HEK293 (cell line): ENCODE measurements around the gene TCERG1L.

Experiments
- CTCF ChIA-PET: fragments of 350-600 bp; formaldehyde crosslinking; extraction: SDS; loops from one replicate; lab custom pipeline; 2021; ENCODE audit warnings: antibody characterized with exemption; lab: Yijun Ruan, JAX
- POLR2A ChIA-PET: fragments of 300-600 bp; formaldehyde crosslinking; extraction: SDS; loops from one replicate; lab custom pipeline; 2020; ENCODE audit warnings: antibody characterized with exemption, inconsistent platforms; lab: Yijun Ruan, JAX
- H3K27ac ChIP-seq: fragments of 200-500 bp; sonication (Bioruptor generic); 2 replicates; pipeline ENCODE4 v1.5.1; 2014; ENCODE audit warnings: low read depth, low read length, control low read depth, inconsistent platforms; ENCODE audit errors: extremely low read depth
- H3K36me3 ChIP-seq, 2 experiments: fragments of 200-500 bp in 1 of 2; sonication (Bioruptor generic) in 1 of 2; 1 replicate in 1 of 2; 2 replicates in 1 of 2; pipeline ENCODE4 v1.5.1; 2014 to 2017; ENCODE audit warnings: inconsistent platforms in 2 of 2, low read length in 2 of 2; ENCODE audit not compliant: control insufficient read depth in 2 of 2, insufficient read depth in 1 of 2
- H3K4me1 ChIP-seq: fragments of 200-500 bp; sonication (Bioruptor generic); 2 replicates; pipeline ENCODE4 v1.5.1; 2014; ENCODE audit warnings: mild to moderate bottlenecking, low read length, inconsistent platforms; ENCODE audit not compliant: control insufficient read depth, insufficient read depth
- H3K4me3 ChIP-seq: 2 replicates; pipeline ENCODE4 v1.5.1; 2011; ENCODE audit warnings: low read depth, mild to moderate bottlenecking, control low read depth, low read length, moderate library complexity
- H3K9me3 ChIP-seq: fragments of 200-500 bp; sonication (Bioruptor generic); 2 replicates; pipeline ENCODE4 v1.5.1; 2014; ENCODE audit warnings: low read depth, low read length, inconsistent platforms; ENCODE audit not compliant: control insufficient read depth, insufficient read depth
- EGR2 ChIP-seq: fragments of 450-650 bp; formaldehyde crosslinking; IDR thresholded peaks from 2 replicates; pipeline ENCODE4 v1.5.1; 2016; ENCODE audit warnings: low read depth, missing biosample characterization, missing genetic modification characterization
- MZF1 ChIP-seq: fragments of 450-650 bp; formaldehyde crosslinking; IDR thresholded peaks from 2 replicates; pipeline ENCODE4 v1.5.1; 2017; ENCODE audit warnings: missing biosample characterization, missing genetic modification characterization, borderline replicate concordance
- ZBTB10 ChIP-seq: fragments of 450-650 bp; formaldehyde crosslinking; IDR thresholded peaks from 2 replicates; pipeline ENCODE4 v1.5.1; 2016; ENCODE audit warnings: missing biosample characterization, missing genetic modification characterization
- ZBTB11 ChIP-seq: fragments of 450-650 bp; formaldehyde crosslinking; conservative IDR thresholded peaks from 2 replicates; pipeline ENCODE4 v1.5.1; 2016; ENCODE audit warnings: low read depth, missing biosample characterization, missing genetic modification characterization
- ZBTB7A ChIP-seq: fragments of 450-650 bp; formaldehyde crosslinking; IDR thresholded peaks from 2 replicates; pipeline ENCODE4 v1.5.1; 2016; ENCODE audit warnings: low read depth, missing biosample characterization, missing genetic modification characterization
- ZFP3 ChIP-seq: fragments of 450-650 bp; formaldehyde crosslinking; IDR thresholded peaks from 2 replicates; pipeline ENCODE4 v1.5.1; 2016; ENCODE audit warnings: low read depth, missing biosample characterization, missing genetic modification characterization
- ZNF112 ChIP-seq: fragments of 450-650 bp; formaldehyde crosslinking; IDR thresholded peaks from 2 replicates; pipeline ENCODE4 v1.5.0; 2017; ENCODE audit warnings: missing biosample characterization, missing genetic modification characterization
- ZNF248 ChIP-seq: fragments of 450-650 bp; formaldehyde crosslinking; IDR thresholded peaks from 2 replicates; pipeline ENCODE4 v1.5.1; 2017; ENCODE audit warnings: missing biosample characterization, missing genetic modification characterization
- ZNF266 ChIP-seq: fragments of 450-650 bp; formaldehyde crosslinking; IDR thresholded peaks from 2 replicates; pipeline ENCODE4 v1.5.1; 2016; ENCODE audit warnings: missing biosample characterization, missing genetic modification characterization, low read depth
- ZNF366 ChIP-seq: fragments of 450-650 bp; formaldehyde crosslinking; conservative IDR thresholded peaks from 2 replicates; pipeline ENCODE4 v1.5.1; 2016; ENCODE audit warnings: missing biosample characterization, missing genetic modification characterization
- ZNF513 ChIP-seq: fragments of 450-650 bp; IDR thresholded peaks from 2 replicates; pipeline ENCODE4 v1.5.1; 2018; ENCODE audit warnings: missing biosample characterization, missing genetic modification characterization
- ZNF548 ChIP-seq: fragments of 450-650 bp; formaldehyde crosslinking; IDR thresholded peaks from 2 replicates; pipeline ENCODE4 v1.5.1; 2016; ENCODE audit warnings: missing biosample characterization, missing genetic modification characterization
- ZNF580 ChIP-seq: fragments of 450-650 bp; formaldehyde crosslinking; IDR thresholded peaks from 2 replicates; pipeline ENCODE4 v1.5.1; 2016; ENCODE audit warnings: missing biosample characterization, missing genetic modification characterization
- ZNF585B ChIP-seq: fragments of 450-650 bp; formaldehyde crosslinking; IDR thresholded peaks from 2 replicates; pipeline ENCODE4 v1.5.1; 2016; ENCODE audit warnings: missing biosample characterization, missing genetic modification characterization
- ZNF600 ChIP-seq: fragments of 450-650 bp; formaldehyde crosslinking; IDR thresholded peaks from 2 replicates; pipeline ENCODE4 v1.5.1; 2016; ENCODE audit warnings: missing biosample characterization, missing genetic modification characterization
- ZNF660 ChIP-seq: fragments of 450-650 bp; IDR thresholded peaks from 2 replicates; pipeline ENCODE4 v1.5.1; 2018; ENCODE audit warnings: missing biosample characterization, mild to moderate bottlenecking, missing genetic modification characterization
- ZNF692 ChIP-seq: fragments of 450-650 bp; formaldehyde crosslinking; IDR thresholded peaks from 2 replicates; pipeline ENCODE4 v1.5.1; 2016; ENCODE audit warnings: missing biosample characterization, missing genetic modification characterization
- ZSCAN4 ChIP-seq: fragments of 450-650 bp; formaldehyde crosslinking; IDR thresholded peaks from 2 replicates; pipeline ENCODE4 v1.5.1; 2017; ENCODE audit warnings: missing biosample characterization, missing genetic modification characterization

Gene TCERG1L

GRCh38 chr10:131072651-131073468 is 238.7 kb downstream of the TCERG1L start:
- H3K9me3 ChIP-seq: no peaks in the 10 kb centered on the region
- H3K4me1 ChIP-seq: no peaks in the 10 kb centered on the region
- POLR2A ChIA-PET: no interaction called here
- CTCF ChIA-PET: no interaction called here
- TF ChIP-seq ZNF585B (tag by site-specific recombination) (no peak), ZSCAN4 (tag by site-specific recombination) (peak; percentile 74), ZNF248 (tag by site-specific recombination) (no peak)
- TF ChIP-seq, all 188 proteins: peak for 1
- Histone ChIP-seq H3K36me3 (no peaks in the 10 kb centered on the region), H3K4me3 (no peak overlapping the region), H3K27ac (no peak overlapping the region)

- no peaks in the 10 kb centered on the region for H3K9me3 ChIP-seq
- no peak overlapping the region for H3K4me3 ChIP-seq
- TF ChIP-seq ZFP3: no peak
- TF ChIP-seq ZNF366 (tag by site-specific recombination): no peak
- TF ChIP-seq ZNF600 (tag by site-specific recombination): no peak
- no peak for TF ChIP-seq ZNF548 (tag by site-specific recombination)
- TF ChIP-seq ZNF580: no peak
- no peak for TF ChIP-seq ZNF513 (tag by site-specific recombination)
- TF ChIP-seq, all 188 proteins: peak for 0
- CTCF ChIA-PET: no interaction called here
- H3K4me1 ChIP-seq: no peaks in the 10 kb centered on the region
- no peak overlapping the region for H3K27ac ChIP-seq
- POLR2A ChIA-PET: no interaction called here
- no peaks in the 10 kb centered on the region for H3K36me3 ChIP-seq
These were observed 239.8 kb downstream of the TCERG1L start for GRCh38 chr10:131071721-131072120.

GRCh38 chr10:131070856-131071255 is 240.7 kb downstream of the TCERG1L start:
- ChIA-PET CTCF (interaction anchor here (1.1 kb wide), 1 partner anchor 18 kb away, joined by 3 read pairs; no protein-coding TSS in a partner anchor), POLR2A (no interaction called here)
- no peak for TF ChIP-seq ZBTB7A (tag by site-specific recombination)
- no peak for TF ChIP-seq ZBTB11
- no peak for TF ChIP-seq ZNF112 (tag by site-specific recombination)
- TF ChIP-seq ZNF660: no peak
- no peak for TF ChIP-seq ZNF692
- no peak for TF ChIP-seq MZF1
- TF ChIP-seq ZNF266: no peak
- no peak for TF ChIP-seq EGR2 (tag by site-specific recombination)
- TF ChIP-seq ZBTB10 (tag by site-specific recombination): no peak
- H3K4me1 ChIP-seq: no peaks in the 10 kb centered on the region
- H3K36me3 ChIP-seq: no peaks in the 10 kb centered on the region
- H3K9me3 ChIP-seq: no peaks in the 10 kb centered on the region
- no peak overlapping the region for H3K27ac ChIP-seq
- no peak overlapping the region for H3K4me3 ChIP-seq
